Measurements from ENCODE around the gene SYTL3. TPM values are rescaled to one million over a fixed set of nuclear protein-coding genes. Genes with fewer than 3 reads are reported as not detected.
A peak's percentile ranks its signal among the peaks of the same experiment; 100 is the strongest.

Gene SYTL3
- total and polyA plus RNA-seq, 10 donors: 5.9 to 48.3 (median 17.9) TPM

- no peaks in the 10 kb centered on the region for H3K27me3 ChIP-seq (replicated peaks in 1 of 7)
- peak in 1 of 3 donors; percentile 26 for TF ChIP-seq POLR2AphosphoS5 (IDR thresholded peaks at IDR 0.05)
- TF ChIP-seq CTCF (IDR thresholded peaks at IDR 0.05 in 8 of 11, conservative IDR thresholded peaks at IDR 0.05 in 3 of 11): no peak
- TF ChIP-seq POLR2A (IDR thresholded peaks at IDR 0.05): no peak
- no peak overlapping the region for H3K4me3 ChIP-seq
- no peak for DNase-seq
- WGBS, 5 donors: 38 to 53% (median 40%) methylated on average over 11 of the region's 11 CpGs
- no peaks in the 10 kb centered on the region for H3K9me3 ChIP-seq
- peaks cover 0 to 30% (median 0%) of the 10 kb centered on the region in 6 donors for H3K36me3 ChIP-seq
- peaks cover 47 to 100% (median 93%) of the 10 kb centered on the region in 6 donors for H3K4me1 ChIP-seq
- intact Hi-C loops (cut with DNase I; ENCODE audit: low total_unique reads): no loop called here
- H3K27ac ChIP-seq: peak overlapping the region in 7 of 8 donors; percentile 5 to 74 (median 37)
These were observed 149.4 kb downstream of the SYTL3 start for GRCh38 chr6:158799051-158799792.

DNA sequence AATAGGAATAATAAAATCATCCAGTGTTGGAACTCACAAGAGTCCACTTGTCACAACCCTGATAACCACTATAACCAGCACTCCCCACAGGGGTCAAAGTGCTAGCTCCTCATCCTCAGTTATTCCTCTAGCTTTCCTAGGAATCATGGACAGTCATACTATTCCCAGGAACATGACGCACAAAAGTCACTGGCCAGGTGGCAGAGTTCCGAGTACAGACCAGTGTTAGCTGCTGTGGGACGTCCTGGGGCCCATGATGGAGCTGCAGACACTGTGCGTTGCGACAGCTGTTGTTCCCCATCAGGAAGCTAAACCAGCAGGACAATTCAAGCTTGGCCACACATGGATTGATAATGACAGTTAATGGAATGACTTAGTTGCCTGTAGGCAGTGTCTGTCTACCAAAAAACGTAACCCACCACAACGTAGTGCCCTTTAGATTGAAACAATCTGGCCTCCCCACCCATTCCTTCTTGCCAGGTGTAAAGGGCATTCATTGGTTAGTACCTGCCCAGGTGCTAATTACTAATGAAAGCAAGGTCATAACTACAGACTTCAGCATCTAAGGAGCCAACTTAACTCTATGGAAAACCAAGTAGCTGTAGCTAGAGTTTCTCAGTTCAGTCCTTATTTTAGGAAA, 151.9 kb downstream of the SYTL3 start:
- Histone ChIP-seq H3K9me3 (no peaks in the 10 kb centered on the region), H3K27ac (peak overlapping the region in 2 of 8 donors; percentile 83 to 91), H3K4me1 (peaks cover 48 to 98% (median 95%) of the 10 kb centered on the region in 6 donors), H3K4me3 (no peak overlapping the region), H3K36me3 (peaks cover 0 to 24% (median 0%) of the 10 kb centered on the region in 6 donors), H3K27me3 (replicated peaks in 1 of 7) (no peaks in the 10 kb centered on the region)
- DNase-seq: no peak
- TF ChIP-seq CTCF (IDR thresholded peaks at IDR 0.05 in 8 of 11, conservative IDR thresholded peaks at IDR 0.05 in 3 of 11) (no peak), POLR2A (IDR thresholded peaks at IDR 0.05) (no peak), POLR2AphosphoS5 (IDR thresholded peaks at IDR 0.05) (no peak)
- intact Hi-C loops (cut with DNase I; ENCODE audit: low total_unique reads): no loop called here
- WGBS, 5 donors: 80 to 95% (median 86%) methylated on average over 7 of the region's 7 CpGs

- Histone ChIP-seq H3K4me3 (peak overlapping the region in 4 of 8 donors; percentile 24 to 53 (median 27)), H3K36me3 (peaks cover 0 to 38% (median 0%) of the 10 kb centered on the region in 6 donors), H3K27ac (peak overlapping the region; percentile 64 to 91 (median 84)), H3K9me3 (no peaks in the 10 kb centered on the region), H3K4me1 (peaks cover 40 to 98% (median 96%) of the 10 kb centered on the region in 6 donors), H3K27me3 (replicated peaks in 1 of 7) (no peaks in the 10 kb centered on the region)
- peak in 1 of 3 donors; percentile 49 for TF ChIP-seq POLR2A (IDR thresholded peaks at IDR 0.05)
- peak in 1 of 3 donors; percentile 84 for TF ChIP-seq POLR2AphosphoS5 (IDR thresholded peaks at IDR 0.05)
- TF ChIP-seq CTCF (IDR thresholded peaks at IDR 0.05 in 8 of 11, conservative IDR thresholded peaks at IDR 0.05 in 3 of 11): no peak
- intact Hi-C loops (cut with DNase I; ENCODE audit: low total_unique reads): no loop called here
- 6 to 14% (median 8%) methylated on average over 5 of the region's 5 CpGs for WGBS, 5 donors
- no peak for DNase-seq
These were observed 153.9 kb downstream of the SYTL3 start for GRCh38 chr6:158803733-158804143.

DNA sequence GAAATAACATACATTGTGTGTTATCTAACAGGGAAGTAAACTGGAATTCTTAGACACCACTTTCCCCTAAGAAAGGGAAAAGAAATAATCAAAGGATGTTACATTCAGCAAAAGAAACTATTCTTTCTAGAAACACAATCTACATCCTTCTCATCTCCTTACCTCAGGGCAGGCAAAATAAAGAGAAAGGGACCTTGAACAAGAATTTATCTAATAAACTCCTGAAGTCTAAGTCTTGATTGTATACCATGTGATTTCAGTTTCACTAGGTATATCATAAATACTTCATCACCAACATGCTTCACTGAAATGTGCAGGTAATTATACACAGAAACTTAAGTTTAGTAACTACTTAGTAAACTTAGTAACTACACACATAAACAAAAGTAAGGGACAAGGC, 154.4 kb downstream of the SYTL3 start:
- H3K27me3 ChIP-seq (replicated peaks in 1 of 7): no peaks in the 10 kb centered on the region
- DNase-seq: no peak
- intact Hi-C loops (cut with DNase I; ENCODE audit: low total_unique reads): no loop called here
- H3K4me3 ChIP-seq: peak overlapping the region in 4 of 8 donors; percentile 24 to 53 (median 27)
- H3K4me1 ChIP-seq: peaks cover 36 to 98% (median 95%) of the 10 kb centered on the region in 6 donors
- peaks cover 0 to 40% (median 0%) of the 10 kb centered on the region in 6 donors for H3K36me3 ChIP-seq
- TF ChIP-seq POLR2A (IDR thresholded peaks at IDR 0.05): no peak
- TF ChIP-seq CTCF (IDR thresholded peaks at IDR 0.05 in 8 of 11, conservative IDR thresholded peaks at IDR 0.05 in 3 of 11): no peak
- TF ChIP-seq POLR2AphosphoS5 (IDR thresholded peaks at IDR 0.05): no peak
- H3K27ac ChIP-seq: peak overlapping the region; percentile 64 to 91 (median 84)
- H3K9me3 ChIP-seq: no peaks in the 10 kb centered on the region

All from spleen (tissue), 11 donors.